GM19397 (cell line): ENCODE results near the gene PLCXD3.

Experiments
- ATAC-seq: cut with Tn5 transposase; IDR thresholded peaks from one replicate; pipeline ENCODE4 v1.9.1; 2021; ENCODE audit warnings: mild to moderate bottlenecking, moderate library complexity; ENCODE audit not compliant: unreplicated experiment

PLCXD3 gene

DNA sequence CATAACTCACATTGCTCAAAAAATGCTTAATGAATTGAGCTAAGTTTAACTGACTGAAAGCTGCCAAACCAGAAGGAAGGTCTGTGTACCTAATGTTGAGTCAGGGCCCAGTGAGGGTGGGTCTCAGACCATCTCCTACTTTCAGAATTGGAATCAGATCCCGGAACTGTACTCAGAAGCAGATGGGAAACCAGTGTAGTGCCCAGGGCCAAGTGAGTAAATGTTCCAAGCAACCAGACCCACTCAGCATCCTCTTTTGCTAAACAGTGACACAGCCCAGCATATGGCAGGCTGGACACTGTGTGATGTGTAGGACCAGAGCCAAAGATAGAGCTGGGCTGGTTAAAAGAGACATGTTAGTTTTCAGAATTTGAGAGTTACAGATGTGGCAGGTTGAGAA lies 94.1 kb downstream of the PLCXD3 start:
- no peak for ATAC-seq

DNA sequence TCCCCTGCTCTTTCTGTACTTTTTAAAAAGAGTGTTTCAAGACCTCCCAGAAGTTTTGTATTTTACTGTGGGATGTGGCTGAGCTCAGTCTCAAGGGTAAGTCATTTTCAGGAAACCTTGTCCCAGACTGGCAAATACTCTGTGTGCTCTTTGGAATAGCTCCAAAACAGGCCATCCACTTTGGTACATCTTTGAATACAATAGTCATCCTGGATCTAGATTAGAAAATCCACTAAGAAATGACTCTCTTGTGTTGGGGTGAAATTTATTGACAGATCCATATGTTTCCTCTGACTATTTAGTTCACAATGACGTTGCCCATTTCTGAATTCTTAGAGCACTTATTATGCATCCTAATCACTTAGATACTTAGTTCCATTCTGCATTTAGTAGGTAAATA lies 95.2 kb downstream of the PLCXD3 start:
- ATAC-seq = no peak

DNA sequence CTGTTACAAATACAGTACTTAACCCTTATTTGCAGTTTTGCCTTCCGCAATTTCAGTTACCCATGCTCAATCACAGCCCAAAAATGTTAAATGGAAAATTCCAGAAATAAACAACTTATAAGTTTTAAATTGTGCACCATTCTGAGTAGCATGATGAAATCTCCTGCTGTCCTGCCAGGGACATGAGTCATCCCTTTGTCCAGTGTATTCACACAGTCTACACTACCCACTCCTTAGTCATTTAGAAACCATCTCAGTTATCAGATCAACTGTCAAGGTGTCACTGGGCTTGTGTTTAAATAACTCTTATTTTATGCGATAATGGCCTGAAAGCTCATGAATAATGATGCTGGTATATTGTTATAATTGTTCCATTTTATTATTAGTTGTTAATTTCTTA lies 95.8 kb downstream of the PLCXD3 start:
- ATAC-seq = no peak

DNA sequence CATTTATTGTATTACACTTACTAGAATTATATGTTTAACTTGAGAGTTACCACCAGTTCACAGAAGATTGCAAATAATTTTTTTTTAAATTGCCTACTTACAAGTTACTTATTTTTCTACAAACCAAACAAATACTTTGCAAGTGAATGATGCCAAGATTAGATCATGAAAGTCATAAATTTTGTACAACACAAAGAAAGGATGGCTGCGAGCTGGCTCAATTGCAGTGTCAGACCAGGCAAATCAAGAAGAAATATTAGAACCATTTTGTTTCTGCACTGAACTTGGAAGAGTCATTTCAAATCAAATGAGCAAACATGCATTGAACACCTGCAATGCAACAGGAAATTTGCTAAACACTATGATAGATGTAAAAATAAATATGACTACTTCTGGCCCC lies 97.3 kb downstream of the PLCXD3 start:
- ATAC-seq = no peak

- no peak for ATAC-seq
Observed at GRCh38 chr5:41412496-41412895, 97.9 kb downstream of the PLCXD3 start.

DNA sequence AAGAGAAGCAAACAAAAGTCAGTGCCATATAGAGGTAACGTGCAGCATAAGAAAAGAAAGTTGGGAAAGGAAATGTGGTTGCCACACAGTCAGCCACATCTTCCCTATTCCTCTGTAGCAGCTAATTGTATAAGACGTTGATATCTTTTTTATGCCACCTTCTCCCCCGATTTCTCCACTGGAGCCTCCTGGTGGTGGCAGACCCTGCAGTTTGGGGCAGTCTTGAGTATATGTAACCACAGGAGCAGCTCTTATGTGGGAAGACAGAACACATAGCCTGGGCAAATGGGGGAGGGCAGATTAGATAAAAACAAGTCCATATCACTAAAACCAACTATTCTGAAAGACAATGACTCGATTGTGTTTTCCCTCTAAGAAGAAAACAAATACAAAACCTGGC lies 99.7 kb downstream of the PLCXD3 start:
- ATAC-seq = no peak

GRCh38 chr5:41410307-41410706 lies 100.1 kb downstream of the PLCXD3 start:
- ATAC-seq = no peak

- no peak for ATAC-seq
Observed at GRCh38 chr5:41408676-41409443, 101.5 kb downstream of the PLCXD3 start.

- ATAC-seq = no peak
Observed at GRCh38 chr5:41406936-41407335, 103.5 kb downstream of the PLCXD3 start.

DNA sequence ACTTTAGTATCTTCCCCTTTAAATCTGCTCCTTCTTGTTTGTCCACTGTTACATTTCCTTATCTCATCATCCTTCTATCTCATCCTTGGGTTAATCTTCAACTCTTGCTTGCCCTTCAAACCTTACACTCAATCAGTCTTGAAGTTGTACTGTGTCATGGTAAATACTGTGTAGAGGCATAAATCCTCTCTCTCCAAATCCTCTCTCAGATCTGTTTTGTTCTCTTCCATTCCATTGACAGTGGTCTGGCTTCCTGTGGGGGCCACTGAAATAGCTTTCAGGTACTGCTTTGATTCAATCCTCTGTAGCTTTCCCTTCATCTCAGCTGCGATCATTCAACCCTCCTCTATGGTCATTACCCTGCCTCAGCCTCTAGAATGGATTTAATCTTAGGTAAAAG lies 104.0 kb downstream of the PLCXD3 start:
- ATAC-seq = no peak

DNA sequence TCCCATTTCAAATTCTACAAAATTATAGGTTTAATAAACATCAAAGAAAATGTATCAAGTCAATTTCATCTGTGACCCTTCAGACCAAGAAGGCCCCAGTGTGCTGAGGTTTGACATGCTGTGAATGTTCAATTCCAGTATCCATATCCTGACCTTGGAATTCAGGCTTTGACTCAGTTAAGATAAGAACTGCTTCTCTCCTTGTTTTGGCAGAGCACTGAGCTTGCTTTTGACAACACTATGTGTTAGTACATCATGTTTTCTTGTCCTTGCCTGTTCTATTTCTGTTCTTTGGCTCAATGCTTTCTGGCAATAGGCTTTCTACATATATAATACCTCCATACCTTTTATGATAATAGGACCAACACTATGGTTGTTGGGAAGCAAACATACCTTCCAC lies 105.6 kb downstream of the PLCXD3 start:
- no peak for ATAC-seq

DNA sequence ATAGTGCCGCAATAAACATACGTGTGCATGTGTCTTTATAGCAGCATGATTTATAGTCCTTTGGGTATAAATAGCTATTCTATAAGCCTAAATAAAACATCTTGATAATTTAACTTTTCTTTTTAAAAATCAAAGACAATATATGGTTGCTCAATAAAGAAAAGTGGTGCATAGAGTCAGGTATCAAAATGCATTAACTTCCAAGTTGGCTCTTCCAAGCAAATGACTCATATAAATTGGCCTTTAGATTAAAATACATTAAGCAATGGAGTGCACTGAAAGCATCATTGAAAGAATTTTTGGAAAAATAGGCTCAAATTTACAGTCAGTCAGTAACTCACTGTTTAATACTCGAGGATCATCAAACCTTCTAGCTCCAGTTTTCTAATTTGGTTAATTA lies 106.6 kb downstream of the PLCXD3 start:
- ATAC-seq = no peak

DNA sequence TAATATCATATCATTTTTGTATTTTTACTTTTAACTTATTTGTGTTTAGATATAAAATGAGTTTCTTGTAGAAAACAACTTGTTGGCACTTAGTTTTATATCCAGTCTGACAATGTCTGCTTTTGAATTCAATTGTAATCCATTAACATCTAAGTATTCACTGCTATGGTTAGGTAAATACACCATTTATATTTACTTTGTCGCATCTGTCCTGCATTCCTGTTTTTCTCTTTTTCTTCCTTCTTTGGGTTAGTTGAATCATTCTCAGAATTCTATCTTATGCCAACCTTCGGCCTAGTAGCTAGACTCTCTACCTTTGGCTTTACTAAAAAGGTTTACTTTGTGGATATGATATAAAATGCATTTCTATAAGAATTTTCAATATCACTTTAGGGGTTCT lies 107.6 kb downstream of the PLCXD3 start:
- ATAC-seq = no peak

DNA sequence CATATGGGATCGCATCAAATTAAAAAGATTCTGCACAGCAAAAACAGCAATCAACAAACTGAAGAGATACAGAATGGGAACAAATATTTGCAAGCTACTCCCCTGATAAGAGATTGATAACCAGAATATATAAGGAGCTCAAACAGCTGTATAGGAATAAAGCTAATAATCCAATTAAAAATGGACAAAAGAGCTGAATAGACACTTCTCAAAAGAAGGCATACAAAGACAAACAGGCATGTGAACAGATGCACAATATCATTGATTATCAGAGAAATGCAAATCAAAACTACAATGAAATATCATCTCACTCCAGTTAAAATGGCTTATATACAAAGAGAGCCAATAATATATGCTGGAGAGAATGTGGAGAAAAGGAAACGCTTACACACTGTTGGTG lies 110.6 kb downstream of the PLCXD3 start:
- ATAC-seq = no peak

GRCh38 chr5:41392016-41392415 lies 118.4 kb downstream of the PLCXD3 start:
- ATAC-seq = no peak

GRCh38 chr5:41374631-41375030 lies 135.8 kb downstream of the PLCXD3 start:
- ATAC-seq = no peak

- no peak for ATAC-seq
Observed at GRCh38 chr5:41373230-41373629, 137.2 kb downstream of the PLCXD3 start.

DNA sequence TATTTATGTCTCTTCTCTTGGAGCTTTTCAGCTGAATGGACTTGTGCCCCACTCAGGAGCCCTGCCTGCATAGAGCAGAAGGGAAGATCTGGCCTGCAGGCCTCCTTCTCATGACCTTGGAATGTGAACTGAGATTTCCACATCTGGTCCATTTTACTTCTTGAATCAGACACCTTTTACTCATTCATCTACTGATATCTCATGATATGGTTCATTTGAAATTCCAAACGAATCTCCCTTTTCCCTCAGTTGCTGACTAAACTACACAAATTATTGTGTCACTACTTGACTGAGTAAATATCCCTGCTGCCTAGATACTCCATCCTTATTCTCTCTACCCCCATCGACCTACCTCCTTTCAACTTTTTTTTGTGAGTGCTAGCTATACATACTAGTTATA lies 138.7 kb downstream of the PLCXD3 start:
- ATAC-seq = no peak

GRCh38 chr5:41370482-41370881 lies 139.9 kb downstream of the PLCXD3 start:
- ATAC-seq = no peak

- no peak for ATAC-seq
Observed at GRCh38 chr5:41369799-41370198, 140.6 kb downstream of the PLCXD3 start.

DNA sequence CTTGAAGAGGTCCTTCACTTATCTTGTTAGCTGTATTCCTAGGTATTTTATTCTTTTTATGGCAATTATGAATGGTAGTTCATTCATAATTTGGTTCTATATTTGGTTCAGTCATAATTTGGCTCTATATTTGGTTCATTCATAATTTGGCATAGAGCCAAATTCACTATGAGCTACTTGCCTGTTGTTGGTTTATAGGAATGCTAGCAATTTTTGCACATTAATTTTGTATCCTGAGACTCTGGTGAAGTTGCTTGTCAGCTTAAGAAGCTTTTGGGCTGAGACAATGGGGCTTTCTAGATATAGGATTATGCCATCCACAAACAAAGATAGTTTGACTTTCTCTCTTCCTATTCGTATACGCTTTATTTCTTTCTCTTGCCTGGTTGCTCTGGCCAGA lies 142.2 kb downstream of the PLCXD3 start:
- ATAC-seq = no peak

- no peak for ATAC-seq
Observed at GRCh38 chr5:41365369-41365768, 145.0 kb downstream of the PLCXD3 start.

DNA sequence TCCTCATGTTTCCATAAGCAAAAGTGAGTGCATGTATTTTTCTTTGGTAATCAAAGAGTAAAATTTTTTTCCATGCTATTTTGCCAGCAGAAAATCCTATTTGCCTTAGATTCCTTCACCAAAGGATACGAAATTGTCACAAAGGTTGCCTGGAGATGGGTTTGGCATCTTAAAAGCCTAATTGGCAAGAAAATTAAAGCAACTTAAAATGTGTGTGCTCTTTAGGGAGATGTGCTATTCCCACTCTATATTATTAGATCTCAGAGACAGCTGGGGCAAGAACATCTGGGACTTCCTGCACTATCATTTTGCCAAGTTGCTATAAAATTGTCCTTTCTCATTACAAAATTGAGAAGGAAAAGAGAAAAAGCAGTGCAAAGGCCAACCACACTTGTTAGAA lies 146.1 kb downstream of the PLCXD3 start:
- no peak for ATAC-seq
